K562 (cell line): Measurements from ENCODE around the gene PPP3CB. TPM values are rescaled to one million over a fixed set of nuclear protein-coding genes. Genes with fewer than 3 reads are reported as not detected.

ENCODE experiments used
- ARID1B ChIP-seq: fragments of 450-650 bp; IDR thresholded peaks from 2 replicates; pipeline ENCODE4 v1.6.1; 2016; ENCODE audit warnings: antibody characterized with exemption, mild to moderate bottlenecking, inconsistent platforms
- ELF1 ChIP-seq: fragments of 200-800 bp; sonication (Bioruptor generic); IDR thresholded peaks from 2 replicates; pipeline ENCODE4 v1.6.1; 2016; ENCODE audit warnings: missing genetic modification characterization, missing compliant biosample characterization
- EP400 ChIP-seq: fragments of 450-650 bp; IDR thresholded peaks from 2 replicates; pipeline ENCODE4 v1.6.1; 2017; ENCODE audit warnings: antibody characterized with exemption, mild to moderate bottlenecking, moderate library complexity
- FOXP1 ChIP-seq: sonication (generic); formaldehyde crosslinking; IDR thresholded peaks from 2 replicates; pipeline ENCODE4 v1.8.0; 2022; ENCODE audit warnings: mild to moderate bottlenecking, missing genetic modification reagents
- HEY1 ChIP-seq: fragments of 250-450 bp; sonication (Bioruptor Pico); IDR thresholded peaks from 2 replicates; pipeline ENCODE4 v1.5.0; 2020; ENCODE audit warnings: mild to moderate bottlenecking, moderate library complexity, borderline replicate concordance
- MAFK ChIP-seq: IDR thresholded peaks from 2 replicates; pipeline ENCODE4 v1.6.1; 2011; ENCODE audit warnings: low read length, improper control_type of control experiment
- MTA3 ChIP-seq: fragments of 450-650 bp; formaldehyde crosslinking; IDR thresholded peaks from 2 replicates; pipeline ENCODE4 v1.6.1; 2017; ENCODE audit warnings: mild to moderate bottlenecking, borderline replicate concordance
- POLR3G ChIP-seq: IDR thresholded peaks from 2 replicates; pipeline ENCODE4 v1.6.1; 2011; ENCODE audit not compliant: insufficient read length, insufficient replicate concordance; ENCODE audit errors: extremely low read depth
- RBM22 ChIP-seq: fragments of 200-400 bp; formaldehyde crosslinking; IDR thresholded peaks from 2 replicates; pipeline ENCODE4 v1.6.1; 2018; ENCODE audit warnings: low read length, low read depth; ENCODE audit not compliant: poor library complexity, severe bottlenecking
- RUNX1 ChIP-seq: sonication (generic); IDR thresholded peaks from 2 replicates; pipeline ENCODE4 v1.6.1; 2016; ENCODE audit warnings: antibody characterized with exemption, low read depth
- SAFB ChIP-seq: fragments of 200-400 bp; formaldehyde crosslinking; IDR thresholded peaks from 2 replicates; pipeline ENCODE4 v1.6.1; 2017; ENCODE audit warnings: low read depth, low read length, borderline replicate concordance
- SNIP1 ChIP-seq: fragments of 450-650 bp; IDR thresholded peaks from 2 replicates; pipeline ENCODE4 v1.7.1; 2017; ENCODE audit warnings: low read depth, mild to moderate bottlenecking
- STAT5A ChIP-seq: IDR thresholded peaks from 2 replicates; pipeline ENCODE4 v1.6.1; 2012; ENCODE audit warnings: low read length, inconsistent platforms, borderline replicate concordance
- TCF3 ChIP-seq: sonication (generic); formaldehyde crosslinking; IDR thresholded peaks from 2 replicates; pipeline ENCODE4 v1.4.0; 2020; ENCODE audit warnings: mild to moderate bottlenecking, missing genetic modification reagents
- ZC3H11A ChIP-seq: IDR thresholded peaks from 2 replicates; pipeline ENCODE4 v1.6.1; 2012; ENCODE audit warnings: low read depth, low read length, improper control_type of control experiment
- ZFPM2 ChIP-seq: fragments of 250-450 bp; sonication (Bioruptor Pico); IDR thresholded peaks from 2 replicates; pipeline ENCODE4 v1.5.1; 2022; ENCODE audit warnings: mild to moderate bottlenecking
- ZNF134 ChIP-seq: fragments of 250-450 bp; sonication (Bioruptor Pico); conservative IDR thresholded peaks from 2 replicates; pipeline ENCODE4 v1.4.0; 2020
- ZNF23 ChIP-seq: fragments of 250-450 bp; sonication (Bioruptor Pico); IDR thresholded peaks from 2 replicates; pipeline ENCODE4 v1.4.0; 2020; ENCODE audit warnings: mild to moderate bottlenecking
- ZNF311 ChIP-seq: fragments of 250-450 bp; sonication (Bioruptor Pico); IDR thresholded peaks from 2 replicates; pipeline ENCODE4 v1.4.0; 2020; ENCODE audit warnings: mild to moderate bottlenecking, moderate library complexity
- ZNF324 ChIP-seq: fragments of 250-450 bp; sonication (Bioruptor Pico); IDR thresholded peaks from 2 replicates; pipeline ENCODE4 v1.4.0; 2020; ENCODE audit warnings: mild to moderate bottlenecking
- polyA plus RNA-seq, 8 experiments: library from polyadenylated mRNA; depleted of rRNA in 4 of 8; stranded (reverse) in 5 of 8; unstranded in 3 of 8; fragments of >200 nt; fragmentation: Nextera tagmentation in 2 of 8; fragmentation: Illumina TruSeq in 1 of 8; extraction: Ambion mirVana in 2 of 8; extraction: Trizol in 1 of 8; gene quantifications; 2 replicates each; pipeline versions ENCODE4 v1.2.1 to v1.2.3, GENCODE V29; 2011 to 2014; ENCODE audit warnings: inconsistent platforms in 1 of 8, missing spikeins in 1 of 8
- total RNA-seq, 7 experiments: library from RNA; depleted of rRNA in 6 of 7; stranded (reverse); fragments of >200 nt in 6 of 7; fragmentation: Illumina TruSeq in 2 of 7; extraction: Trizol in 2 of 7; gene quantifications; 2 replicates each; pipeline versions ENCODE4 v1.2.1 to v1.2.3, GENCODE V29; 2011 to 2021; ENCODE audit warnings: low replicate concordance in 1 of 7
- TF ChIP-seq, protein P1 (sequence below): sonication (generic); formaldehyde crosslinking; IDR thresholded peaks from 2 replicates; pipeline ENCODE4 v1.8.1; 2023; ENCODE audit warnings: mild to moderate bottlenecking, missing genetic modification reagents, moderate library complexity
- TF ChIP-seq, protein P2 (sequence below): sonication (generic); formaldehyde crosslinking; IDR thresholded peaks from 2 replicates; pipeline ENCODE4 v1.8.0; 2022; ENCODE audit warnings: mild to moderate bottlenecking, missing genetic modification reagents
- TF ChIP-seq, protein P3 (sequence below), 2 experiments: fragments of 200-800 bp in 1 of 2; sonication (Bioruptor generic) in 1 of 2; sonication (generic) in 1 of 2; formaldehyde crosslinking in 1 of 2; IDR thresholded peaks in 1 of 2; conservative IDR thresholded peaks in 1 of 2; 2 replicates each; pipeline versions ENCODE4 v1.5.0 to v1.6.1; 2016 to 2020; ENCODE audit warnings: missing compliant biosample characterization in 1 of 2, missing genetic modification characterization in 1 of 2, missing genetic modification reagents in 1 of 2

The PPP3CB gene
- total and polyA plus RNA-seq, 9 of the 15 experiments (the other 6 are each of a cell fraction or from before 2014, with no cell fraction given) = 9.6 to 27.6 (median 17.8) TPM

DNA sequence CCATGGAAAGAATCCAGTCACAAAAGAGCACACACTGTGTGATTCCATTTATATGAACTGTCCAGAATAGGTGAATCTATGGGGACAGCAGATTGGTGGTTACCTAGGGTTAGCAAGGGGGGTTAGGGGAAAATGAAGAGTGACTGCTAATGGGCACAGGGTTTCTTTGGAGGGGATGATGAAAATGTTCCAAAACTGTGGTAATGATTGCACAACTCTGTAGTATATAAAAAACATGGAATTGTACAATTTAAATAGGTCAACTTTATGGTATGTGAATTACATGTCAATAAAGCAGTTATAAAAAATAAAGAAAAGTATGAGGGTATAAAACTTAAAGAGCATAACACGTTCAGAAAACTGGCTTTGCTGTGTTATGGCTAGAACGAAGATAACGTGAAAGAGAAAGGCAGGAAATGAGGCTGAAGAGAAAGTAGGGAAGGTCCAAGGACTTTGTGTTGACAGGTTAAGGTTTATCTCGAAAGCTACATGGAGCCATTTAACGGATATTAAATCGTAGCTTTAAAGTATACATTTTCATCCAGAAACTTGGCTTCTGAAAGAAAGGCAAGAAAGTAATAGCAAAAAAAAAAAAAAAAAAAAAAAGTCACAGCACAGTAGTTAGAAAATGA lies 36.0 kb downstream of the PPP3CB start (continued):
- TF ChIP-seq ZNF311 (no peak), STAT5A (no peak), FOXP1 (no peak), EP400 (peak; percentile 41; the same call in 1 of the 2 replicates), ARID1B (peak; percentile 57), RBM22 (no peak), ZC3H11A (no peak), POLR3G (no peak), MAFK (no peak), ZNF134 (no peak), ZNF23 (CRISPR knock-in tag) (no peak), SNIP1 (no peak), ZNF324 (CRISPR knock-in tag) (no peak), ZFPM2 (no peak), TCF3 (CRISPR knock-in tag) (no peak), RUNX1 (no peak), HEY1 (CRISPR knock-in tag) (no peak), SAFB (no peak), MTA3 (no peak), ELF1 (tag) (no peak)
- TF ChIP-seq, protein P1, sequence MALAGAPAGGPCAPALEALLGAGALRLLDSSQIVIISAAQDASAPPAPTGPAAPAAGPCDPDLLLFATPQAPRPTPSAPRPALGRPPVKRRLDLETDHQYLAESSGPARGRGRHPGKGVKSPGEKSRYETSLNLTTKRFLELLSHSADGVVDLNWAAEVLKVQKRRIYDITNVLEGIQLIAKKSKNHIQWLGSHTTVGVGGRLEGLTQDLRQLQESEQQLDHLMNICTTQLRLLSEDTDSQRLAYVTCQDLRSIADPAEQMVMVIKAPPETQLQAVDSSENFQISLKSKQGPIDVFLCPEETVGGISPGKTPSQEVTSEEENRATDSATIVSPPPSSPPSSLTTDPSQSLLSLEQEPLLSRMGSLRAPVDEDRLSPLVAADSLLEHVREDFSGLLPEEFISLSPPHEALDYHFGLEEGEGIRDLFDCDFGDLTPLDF (CRISPR knock-in tag) = no peak
- TF ChIP-seq, protein P2, sequence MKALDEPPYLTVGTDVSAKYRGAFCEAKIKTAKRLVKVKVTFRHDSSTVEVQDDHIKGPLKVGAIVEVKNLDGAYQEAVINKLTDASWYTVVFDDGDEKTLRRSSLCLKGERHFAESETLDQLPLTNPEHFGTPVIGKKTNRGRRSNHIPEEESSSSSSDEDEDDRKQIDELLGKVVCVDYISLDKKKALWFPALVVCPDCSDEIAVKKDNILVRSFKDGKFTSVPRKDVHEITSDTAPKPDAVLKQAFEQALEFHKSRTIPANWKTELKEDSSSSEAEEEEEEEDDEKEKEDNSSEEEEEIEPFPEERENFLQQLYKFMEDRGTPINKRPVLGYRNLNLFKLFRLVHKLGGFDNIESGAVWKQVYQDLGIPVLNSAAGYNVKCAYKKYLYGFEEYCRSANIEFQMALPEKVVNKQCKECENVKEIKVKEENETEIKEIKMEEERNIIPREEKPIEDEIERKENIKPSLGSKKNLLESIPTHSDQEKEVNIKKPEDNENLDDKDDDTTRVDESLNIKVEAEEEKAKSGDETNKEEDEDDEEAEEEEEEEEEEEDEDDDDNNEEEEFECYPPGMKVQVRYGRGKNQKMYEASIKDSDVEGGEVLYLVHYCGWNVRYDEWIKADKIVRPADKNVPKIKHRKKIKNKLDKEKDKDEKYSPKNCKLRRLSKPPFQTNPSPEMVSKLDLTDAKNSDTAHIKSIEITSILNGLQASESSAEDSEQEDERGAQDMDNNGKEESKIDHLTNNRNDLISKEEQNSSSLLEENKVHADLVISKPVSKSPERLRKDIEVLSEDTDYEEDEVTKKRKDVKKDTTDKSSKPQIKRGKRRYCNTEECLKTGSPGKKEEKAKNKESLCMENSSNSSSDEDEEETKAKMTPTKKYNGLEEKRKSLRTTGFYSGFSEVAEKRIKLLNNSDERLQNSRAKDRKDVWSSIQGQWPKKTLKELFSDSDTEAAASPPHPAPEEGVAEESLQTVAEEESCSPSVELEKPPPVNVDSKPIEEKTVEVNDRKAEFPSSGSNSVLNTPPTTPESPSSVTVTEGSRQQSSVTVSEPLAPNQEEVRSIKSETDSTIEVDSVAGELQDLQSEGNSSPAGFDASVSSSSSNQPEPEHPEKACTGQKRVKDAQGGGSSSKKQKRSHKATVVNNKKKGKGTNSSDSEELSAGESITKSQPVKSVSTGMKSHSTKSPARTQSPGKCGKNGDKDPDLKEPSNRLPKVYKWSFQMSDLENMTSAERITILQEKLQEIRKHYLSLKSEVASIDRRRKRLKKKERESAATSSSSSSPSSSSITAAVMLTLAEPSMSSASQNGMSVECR (CRISPR knock-in tag) = no peak
- TF ChIP-seq, protein P3, sequence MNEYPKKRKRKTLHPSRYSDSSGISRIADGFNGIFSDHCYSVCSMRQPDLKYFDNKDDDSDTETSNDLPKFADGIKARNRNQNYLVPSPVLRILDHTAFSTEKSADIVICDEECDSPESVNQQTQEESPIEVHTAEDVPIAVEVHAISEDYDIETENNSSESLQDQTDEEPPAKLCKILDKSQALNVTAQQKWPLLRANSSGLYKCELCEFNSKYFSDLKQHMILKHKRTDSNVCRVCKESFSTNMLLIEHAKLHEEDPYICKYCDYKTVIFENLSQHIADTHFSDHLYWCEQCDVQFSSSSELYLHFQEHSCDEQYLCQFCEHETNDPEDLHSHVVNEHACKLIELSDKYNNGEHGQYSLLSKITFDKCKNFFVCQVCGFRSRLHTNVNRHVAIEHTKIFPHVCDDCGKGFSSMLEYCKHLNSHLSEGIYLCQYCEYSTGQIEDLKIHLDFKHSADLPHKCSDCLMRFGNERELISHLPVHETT (CRISPR knock-in tag; conservative IDR thresholded peaks at IDR 0.05 in 1 of 2, IDR thresholded peaks at IDR 0.05 in 1 of 2) = no peak
